SH-SY5Y (cell line): ENCODE measurements around the gene RAP1GAP2.

Experiments
- GATA2 ChIP-seq: IDR thresholded peaks from 2 replicates; pipeline ENCODE4 v1.6.1; 2011; ENCODE audit warnings: mild to moderate bottlenecking, low read depth, low read length
- GATA3 ChIP-seq: IDR thresholded peaks from 2 replicates; pipeline ENCODE4 v1.6.1; 2011; ENCODE audit warnings: low read depth, mild to moderate bottlenecking, low read length, moderate library complexity

The RAP1GAP2 gene

DNA sequence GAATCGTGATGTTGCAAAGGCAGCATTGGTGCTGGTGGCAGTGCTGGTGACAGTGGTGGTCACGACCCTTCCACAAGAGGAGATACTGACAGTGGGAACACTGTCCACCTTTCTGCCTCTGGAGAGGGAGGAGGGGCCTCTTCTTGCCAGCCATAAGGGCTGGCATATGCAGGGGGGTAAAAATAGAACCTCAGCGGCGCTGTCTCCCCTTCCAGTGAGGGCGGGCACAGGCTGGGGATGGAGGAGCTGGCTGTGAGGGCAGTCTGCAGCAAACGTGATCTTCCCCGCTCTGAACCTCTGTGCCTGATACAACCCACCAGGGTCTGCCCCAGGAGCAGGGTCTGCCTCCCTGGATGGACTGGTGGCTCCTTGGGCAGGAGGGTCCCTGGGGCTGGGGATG is 3.4 kb downstream of the RAP1GAP2 start:
- TF ChIP-seq GATA2 (no peak), GATA3 (no peak)

- TF ChIP-seq GATA2 (no peak), GATA3 (no peak)
Observed at GRCh38 chr17:2800367-2800766, 4.1 kb downstream of the RAP1GAP2 start.

- TF ChIP-seq GATA2: no peak
- TF ChIP-seq GATA3: no peak
Observed at GRCh38 chr17:2801841-2802240, 5.6 kb downstream of the RAP1GAP2 start.

- TF ChIP-seq GATA2 (no peak), GATA3 (no peak)
Observed at GRCh38 chr17:2802574-2802973, 6.3 kb downstream of the RAP1GAP2 start.

DNA sequence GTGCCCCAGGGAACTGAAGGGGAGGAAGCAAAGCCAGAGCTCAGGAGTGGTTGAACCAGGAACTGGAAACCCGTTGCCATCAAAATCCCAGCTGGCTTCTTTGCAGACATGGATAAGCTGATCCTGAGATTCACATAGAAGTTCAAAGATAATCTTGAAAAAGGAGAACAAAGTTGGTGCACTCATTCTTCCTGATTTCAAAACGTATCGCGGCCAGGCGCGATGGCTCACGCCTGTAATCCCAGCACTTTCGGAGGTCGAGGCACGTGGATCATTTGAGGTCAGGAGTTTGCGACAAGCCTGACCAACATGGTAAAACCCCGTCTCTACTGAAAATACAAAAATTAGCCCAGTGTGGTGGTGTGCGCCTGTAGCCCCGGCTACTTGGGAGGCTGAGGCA is 7.1 kb downstream of the RAP1GAP2 start:
- TF ChIP-seq GATA2: no peak
- TF ChIP-seq GATA3: no peak

GRCh38 chr17:2803971-2804370 is 7.7 kb downstream of the RAP1GAP2 start:
- no peak for TF ChIP-seq GATA2
- TF ChIP-seq GATA3: no peak

DNA sequence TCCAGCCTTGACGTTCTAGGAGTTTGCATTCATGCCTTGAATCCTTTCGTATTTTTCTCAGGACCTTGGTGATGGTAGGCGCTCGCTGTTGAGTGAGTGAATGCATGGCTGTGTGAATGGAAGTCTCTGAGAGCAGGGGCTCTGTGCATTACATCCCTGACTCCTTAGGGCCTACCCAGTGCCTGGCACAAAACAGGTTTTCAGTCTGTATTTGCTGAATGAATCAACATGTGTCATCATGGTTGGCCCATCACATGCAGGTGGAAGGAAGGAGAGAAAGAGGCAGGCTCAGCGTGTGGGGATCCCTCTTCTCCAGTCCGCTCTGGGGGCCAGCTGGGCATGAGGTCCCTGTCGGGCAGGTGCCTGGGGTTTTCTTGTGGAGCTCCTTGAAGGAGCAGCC is 8.7 kb downstream of the RAP1GAP2 start:
- TF ChIP-seq GATA3 (no peak), GATA2 (no peak)

GRCh38 chr17:2805961-2806360 is 9.7 kb downstream of the RAP1GAP2 start:
- TF ChIP-seq GATA2 (no peak), GATA3 (no peak)

DNA sequence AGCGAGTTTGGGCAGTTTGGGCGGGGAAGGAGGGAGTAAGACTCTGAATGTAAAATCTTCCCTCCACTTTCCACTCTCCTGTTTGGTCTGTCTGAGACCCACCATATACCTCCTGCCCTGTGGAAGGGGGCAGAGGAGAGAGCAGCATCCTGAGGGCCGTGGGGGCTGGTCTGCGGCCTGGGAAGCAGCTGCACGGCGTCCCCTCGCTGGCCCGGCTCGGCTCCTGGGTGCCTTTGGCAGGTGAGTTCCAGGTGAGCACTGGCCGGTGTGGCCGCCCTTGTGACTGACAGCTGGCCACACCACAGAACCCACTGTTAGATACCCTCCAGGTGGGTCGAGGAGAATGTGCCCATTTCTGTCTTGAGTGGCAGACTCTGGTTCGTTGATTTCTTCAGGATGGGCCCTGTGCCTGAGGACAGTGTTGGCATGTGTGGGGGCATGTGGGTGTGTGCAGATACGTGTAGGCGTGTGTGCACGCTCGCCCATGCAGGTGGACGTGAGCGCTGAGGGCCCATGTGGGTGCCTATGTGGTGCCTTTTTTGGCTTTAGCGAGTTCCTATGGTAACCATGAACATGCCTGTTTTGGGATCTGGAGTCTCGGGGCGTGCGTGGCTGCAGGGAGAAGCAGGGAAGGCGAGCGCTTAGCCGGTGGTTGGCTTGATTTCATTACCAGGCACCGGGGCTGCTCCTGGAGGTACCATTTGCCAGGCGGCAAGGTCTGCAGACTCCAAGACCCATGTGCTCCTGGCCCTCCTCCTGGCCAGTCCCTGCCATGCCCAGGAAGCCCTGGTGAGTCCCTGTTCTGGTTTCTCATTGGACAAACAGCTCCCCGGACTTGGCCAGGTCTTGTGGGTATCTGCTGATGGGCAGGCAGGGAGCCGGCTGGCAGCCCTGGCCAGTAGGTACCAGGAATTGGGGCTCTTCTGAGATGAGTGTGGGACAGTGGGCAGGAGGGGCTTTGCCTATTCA is 12.4 kb downstream of the RAP1GAP2 start:
- no peak for TF ChIP-seq GATA2
- TF ChIP-seq GATA3: no peak

- TF ChIP-seq GATA2 (no peak), GATA3 (no peak)
Observed at GRCh38 chr17:2809337-2809736, 13.1 kb downstream of the RAP1GAP2 start.

GRCh38 chr17:2814049-2814448 is 17.8 kb downstream of the RAP1GAP2 start:
- TF ChIP-seq GATA3: no peak
- TF ChIP-seq GATA2: no peak

- TF ChIP-seq GATA2 (no peak), GATA3 (no peak)
Observed at GRCh38 chr17:2814481-2815341, 18.5 kb downstream of the RAP1GAP2 start.

DNA sequence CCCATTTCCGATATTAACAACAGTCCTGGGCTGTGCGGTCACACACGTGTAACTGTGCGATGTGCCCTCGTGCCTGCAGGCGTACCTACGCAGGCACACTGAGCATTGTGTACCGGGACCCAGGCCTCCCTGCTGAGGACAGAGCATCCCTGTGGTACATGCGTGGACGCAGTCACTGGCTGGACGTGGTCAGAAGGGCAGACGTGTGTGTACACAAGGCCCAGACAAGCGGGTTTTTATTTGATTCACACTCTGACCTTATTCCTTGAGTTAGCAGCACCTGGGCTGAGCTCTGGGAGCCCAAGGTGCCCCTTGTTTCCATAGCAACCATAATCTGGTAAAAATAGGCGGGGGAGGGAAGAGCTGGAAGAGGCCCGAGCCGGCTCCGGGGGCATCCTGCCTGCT is 19.5 kb downstream of the RAP1GAP2 start:
- TF ChIP-seq GATA3 (no peak), GATA2 (no peak)

GRCh38 chr17:2816688-2817087 is 20.4 kb downstream of the RAP1GAP2 start:
- TF ChIP-seq GATA3: no peak
- TF ChIP-seq GATA2: no peak

DNA sequence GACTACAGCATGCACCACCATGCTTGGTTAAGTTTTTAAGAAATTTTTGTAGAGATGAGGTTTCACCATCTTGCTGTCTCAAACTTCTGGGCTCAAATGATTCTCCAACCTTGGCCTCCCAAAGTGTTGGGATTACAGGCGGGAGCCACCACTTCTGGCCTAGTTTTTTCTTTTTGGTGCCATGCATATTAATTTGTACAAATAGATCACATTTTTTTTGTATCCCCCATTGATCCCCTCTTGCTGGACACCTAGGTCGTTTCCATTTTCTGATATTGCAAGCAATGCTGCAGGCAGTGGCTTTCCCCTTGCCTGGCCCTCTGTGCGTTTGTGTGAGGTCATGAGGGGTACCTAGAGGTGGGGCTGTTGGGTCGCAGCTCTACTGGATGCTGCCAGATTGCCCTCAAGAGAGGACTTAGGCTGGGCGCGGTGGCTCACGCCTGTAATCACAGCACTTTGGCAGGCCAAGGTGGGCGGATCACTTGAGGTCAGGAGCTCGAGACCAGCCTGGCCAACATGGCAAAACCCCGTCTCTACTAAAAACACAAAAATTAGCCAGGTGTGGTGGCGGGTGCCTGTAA is 23.8 kb downstream of the RAP1GAP2 start:
- TF ChIP-seq GATA2 (no peak), GATA3 (no peak)
